HEK293T (cell line): ENCODE measurements around the gene MCFD2.

Experiments used
- ARNT ChIP-seq: fragments of 450-650 bp; IDR thresholded peaks from 2 replicates; pipeline ENCODE4 v1.6.1; 2017; ENCODE audit warnings: mild to moderate bottlenecking
- CTBP1 ChIP-seq: fragments of 450-650 bp; IDR thresholded peaks from 2 replicates; pipeline ENCODE4 v1.6.1; 2016; ENCODE audit warnings: borderline replicate concordance
- HDGF ChIP-seq: fragments of 450-650 bp; IDR thresholded peaks from 2 replicates; pipeline ENCODE4 v1.6.1; 2017; ENCODE audit warnings: antibody characterized with exemption, borderline replicate concordance
- NFRKB ChIP-seq: fragments of 450-650 bp; IDR thresholded peaks from 2 replicates; pipeline ENCODE4 v1.6.1; 2016; ENCODE audit warnings: mild to moderate bottlenecking, moderate library complexity
- SP1 ChIP-seq: fragments of 450-650 bp; IDR thresholded peaks from 2 replicates; pipeline ENCODE4 v1.6.1; 2017
- SUZ12 ChIP-seq: fragments of 450-650 bp; IDR thresholded peaks from 2 replicates; pipeline ENCODE4 v1.6.1; 2016; ENCODE audit warnings: mild to moderate bottlenecking
- TARDBP ChIP-seq: fragments of 450-650 bp; IDR thresholded peaks from 2 replicates; pipeline ENCODE4 v1.6.1; 2016
- ZNF384 ChIP-seq: fragments of 450-650 bp; IDR thresholded peaks from 2 replicates; pipeline ENCODE4 v1.6.1; 2016

DNA sequence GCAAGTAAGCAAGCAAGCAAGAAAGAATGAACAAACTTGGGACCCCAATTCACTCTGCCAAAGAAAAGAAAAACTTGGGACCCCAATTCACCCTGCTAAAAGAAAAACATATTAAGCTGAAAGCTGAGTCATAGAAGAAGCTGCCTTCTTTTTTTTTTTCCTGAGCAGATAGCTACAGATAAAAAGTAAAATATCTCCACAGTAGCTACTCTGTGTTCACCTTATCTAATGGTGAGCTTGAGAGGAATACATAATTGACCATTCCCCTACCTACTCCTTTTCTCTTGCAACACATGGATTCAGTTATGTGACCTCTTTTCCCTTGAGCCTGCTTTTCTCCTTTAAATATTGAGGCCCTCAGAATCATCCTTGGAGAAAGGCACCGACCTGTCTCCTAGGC is 63.0 kb downstream of the MCFD2 start:
- TF ChIP-seq NFRKB, result no peak
- TF ChIP-seq SP1, result no peak
- TF ChIP-seq HDGF, result no peak
- TF ChIP-seq ARNT, result no peak
- no peak for TF ChIP-seq TARDBP
- TF ChIP-seq SUZ12, result no peak
- TF ChIP-seq ZNF384, result no peak
- TF ChIP-seq CTBP1, result no peak
